K562 (cell line): ENCODE measurements around the gene MYL12A. TPM values are rescaled to one million over a fixed set of nuclear protein-coding genes. Genes with fewer than 3 reads are reported as not detected.

Experiments used
- CCNT2 ChIP-seq: IDR thresholded peaks from 2 replicates; pipeline ENCODE4 v1.6.1; 2011; ENCODE audit warnings: borderline replicate concordance, low read depth, mild to moderate bottlenecking, moderate library complexity, mixed read lengths, low read length; ENCODE audit not compliant: insufficient read length; ENCODE audit errors: extremely low read depth
- CREB1 ChIP-seq, 2 experiments: sonication (generic) in 1 of 2; formaldehyde crosslinking in 1 of 2; IDR thresholded peaks; 2 replicates each; pipeline versions ENCODE4 v1.6.1 to v1.8.0; 2012 to 2022; ENCODE audit warnings: inconsistent platforms in 1 of 2, mild to moderate bottlenecking in 1 of 2, missing genetic modification reagents in 1 of 2, moderate library complexity in 1 of 2
- ETV5 ChIP-seq: sonication (generic); formaldehyde crosslinking; IDR thresholded peaks from 2 replicates; pipeline ENCODE4 v1.4.0; 2020; ENCODE audit warnings: low read depth, mild to moderate bottlenecking, missing genetic modification reagents
- GABPA ChIP-seq: fragments of 200-800 bp; sonication (Bioruptor generic); conservative IDR thresholded peaks from 2 replicates; pipeline ENCODE4 v1.6.1; 2016; ENCODE audit warnings: low read depth, missing genetic modification characterization, missing compliant biosample characterization
- GABPB1 ChIP-seq: sonication (generic); formaldehyde crosslinking; IDR thresholded peaks from 2 replicates; pipeline ENCODE4 v1.8.0; 2022; ENCODE audit warnings: mild to moderate bottlenecking, missing genetic modification reagents
- GATA2 ChIP-seq: sonication (generic); formaldehyde crosslinking; IDR thresholded peaks from 2 replicates; pipeline ENCODE4 v1.4.0; 2020; ENCODE audit warnings: mild to moderate bottlenecking, missing genetic modification reagents
- HDAC2 ChIP-seq: fragments of 450-650 bp; IDR thresholded peaks from 2 replicates; pipeline ENCODE4 v1.6.1; 2016; ENCODE audit warnings: mild to moderate bottlenecking
- HLTF ChIP-seq: fragments of 450-650 bp; IDR thresholded peaks from 2 replicates; pipeline ENCODE4 v1.6.1; 2016
- KDM5B ChIP-seq: fragments of 200-600 bp; sonication (generic); IDR thresholded peaks from 2 replicates; pipeline ENCODE4 v1.6.1; 2012; ENCODE audit warnings: low read depth, mild to moderate bottlenecking, moderate library complexity, low read length, control low read depth, inconsistent platforms; ENCODE audit not compliant: insufficient replicate concordance
- NFXL1 ChIP-seq: fragments of 450-650 bp; formaldehyde crosslinking; IDR thresholded peaks from 2 replicates; pipeline ENCODE4 v1.4.0; 2021; ENCODE audit warnings: mild to moderate bottlenecking
- PHTF2 ChIP-seq: fragments of 250-450 bp; sonication (Bioruptor Pico); IDR thresholded peaks from 2 replicates; pipeline ENCODE4 v1.5.0; 2021; ENCODE audit warnings: mild to moderate bottlenecking
- RBM39 ChIP-seq: fragments of 200-400 bp; formaldehyde crosslinking; optimal IDR thresholded peaks from 2 replicates; pipeline ENCODE3; 2018; ENCODE audit warnings: low read depth, low read length
- SIN3B ChIP-seq: fragments of 450-650 bp; IDR thresholded peaks from 2 replicates; pipeline ENCODE4 v1.6.1; 2017; ENCODE audit warnings: low read depth, mild to moderate bottlenecking, moderate library complexity
- SMAD1 ChIP-seq: fragments of 150-350 bp; IDR thresholded peaks from 2 replicates; pipeline ENCODE4 v1.6.1; 2014; ENCODE audit warnings: low read length, low read depth; ENCODE audit not compliant: partially characterized antibody
- SPI1 ChIP-seq: IDR thresholded peaks from 2 replicates; pipeline ENCODE4 v1.6.1; 2011; ENCODE audit warnings: low read depth, low read length, control low read depth, borderline replicate concordance
- XRCC4 ChIP-seq: IDR thresholded peaks from one replicate; pipeline ENCODE4 v1.6.1; 2011; ENCODE audit not compliant: insufficient read depth, insufficient read length; ENCODE audit errors: extremely low read depth
- ZBED1 ChIP-seq: IDR thresholded peaks from 2 replicates; pipeline ENCODE4 v1.6.1; 2014
- ZNF23 ChIP-seq: fragments of 250-450 bp; sonication (Bioruptor Pico); IDR thresholded peaks from 2 replicates; pipeline ENCODE4 v1.4.0; 2020; ENCODE audit warnings: mild to moderate bottlenecking
- ZNF316 ChIP-seq: fragments of 450-650 bp; IDR thresholded peaks from 2 replicates; pipeline ENCODE4 v1.6.1; 2016
- ZNF324 ChIP-seq: fragments of 250-450 bp; sonication (Bioruptor Pico); IDR thresholded peaks from 2 replicates; pipeline ENCODE4 v1.4.0; 2020; ENCODE audit warnings: mild to moderate bottlenecking
- ZNF384 ChIP-seq: IDR thresholded peaks from 2 replicates; pipeline ENCODE4 v1.6.1; 2012; ENCODE audit warnings: low read depth, low read length, improper control_type of control experiment
- polyA plus RNA-seq, 8 experiments: library from polyadenylated mRNA; depleted of rRNA in 4 of 8; stranded (reverse) in 5 of 8; unstranded in 3 of 8; fragments of >200 nt; fragmentation: Nextera tagmentation in 2 of 8; fragmentation: Illumina TruSeq in 1 of 8; extraction: Ambion mirVana in 2 of 8; extraction: Trizol in 1 of 8; gene quantifications; 2 replicates each; pipeline versions ENCODE4 v1.2.1 to v1.2.3, GENCODE V29; 2011 to 2014; ENCODE audit warnings: inconsistent platforms in 1 of 8, missing spikeins in 1 of 8
- total RNA-seq, 7 experiments: library from RNA; depleted of rRNA in 6 of 7; stranded (reverse); fragments of >200 nt in 6 of 7; fragmentation: Illumina TruSeq in 2 of 7; extraction: Trizol in 2 of 7; gene quantifications; 2 replicates each; pipeline versions ENCODE4 v1.2.1 to v1.2.3, GENCODE V29; 2011 to 2021; ENCODE audit warnings: low replicate concordance in 1 of 7
- TF ChIP-seq, protein P1 (sequence below): fragments of 450-650 bp; formaldehyde crosslinking; IDR thresholded peaks from 2 replicates; pipeline ENCODE4 v1.4.0; 2022; ENCODE audit warnings: missing genetic modification characterization
- TF ChIP-seq, protein P2 (sequence below): fragments of 450-650 bp; IDR thresholded peaks from one replicate; pipeline ENCODE4 v1.6.1; 2018; ENCODE audit warnings: mild to moderate bottlenecking, moderate library complexity; ENCODE audit not compliant: partially characterized antibody
- TF ChIP-seq, protein P3 (sequence below): fragments of 250-450 bp; sonication (Bioruptor Pico); IDR thresholded peaks from 2 replicates; pipeline ENCODE4 v1.9.0; 2021; ENCODE audit warnings: mild to moderate bottlenecking
- TF ChIP-seq, protein P4 (sequence below): fragments of 450-650 bp; formaldehyde crosslinking; conservative IDR thresholded peaks from 2 replicates; pipeline ENCODE4 v1.4.0; 2022; ENCODE audit warnings: mild to moderate bottlenecking, missing genetic modification characterization

The MYL12A gene
- total and polyA plus RNA-seq, 9 of the 15 experiments (the other 6 are each of a cell fraction or from before 2014, with no cell fraction given): 308 to 1,031 (median 559) TPM

DNA sequence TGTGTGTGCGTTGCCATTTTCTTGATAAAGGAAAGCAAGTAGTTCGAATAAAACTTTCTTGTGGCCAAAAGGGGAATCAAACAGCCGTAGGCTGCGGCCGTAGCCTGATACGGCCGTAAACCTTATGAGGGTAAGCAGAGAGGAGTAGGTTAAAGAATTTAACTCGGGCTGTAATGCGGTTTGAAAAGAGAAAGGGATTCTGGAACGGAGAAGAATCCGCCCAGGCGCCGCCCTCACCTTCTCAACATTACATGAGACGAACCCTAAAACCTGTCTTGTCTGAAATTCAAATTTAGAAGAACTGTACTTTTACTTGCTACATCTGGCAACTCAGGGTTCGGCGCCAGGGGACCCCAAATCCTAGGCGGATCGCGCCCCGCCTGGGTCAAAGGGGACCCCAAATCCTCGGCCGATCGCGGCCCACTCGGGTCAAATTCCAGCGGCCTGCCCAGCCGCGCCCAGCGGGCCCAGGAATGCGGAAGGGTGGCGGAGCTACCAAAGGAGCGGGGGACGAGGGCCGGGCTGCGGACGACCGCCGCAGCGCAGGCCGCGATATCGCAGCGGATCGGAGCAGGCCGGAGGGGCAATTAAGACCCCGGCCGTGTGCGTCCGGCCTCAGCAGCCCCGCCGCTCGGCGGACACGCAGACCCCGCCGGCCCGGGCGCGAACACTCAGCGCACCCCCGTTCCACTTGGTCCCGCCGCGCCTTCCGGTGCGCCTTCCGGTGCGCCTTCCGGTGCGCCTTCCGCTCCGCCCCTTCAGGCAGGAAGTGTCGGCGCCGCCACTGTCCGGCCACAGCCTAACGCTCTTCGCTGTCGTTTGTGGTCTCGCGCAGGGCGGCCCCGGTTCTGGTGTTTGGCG is 14.0 kb downstream of the MYL12A start, which contains the start of gene MYL12B (continued):
- TF ChIP-seq GABPB1 (CRISPR knock-in tag) (peak; percentile 93), NFXL1 (no peak), CREB1 (IDR thresholded peaks at IDR 0.05) (peak; percentile 47; the same call in 1 of the 2 replicates), CREB1 (CRISPR knock-in tag; IDR thresholded peaks at IDR 0.05) (peak; percentile 63; the same call in 1 of the 2 replicates), RBM39 (no peak), ZNF316 (no peak), XRCC4 (no peak), GATA2 (CRISPR knock-in tag) (no peak), ZNF23 (CRISPR knock-in tag) (0 out of 2 replicates have a peak, but pooled peaks have one; percentile 20), SPI1 (peak; percentile 71), HLTF (0 out of 2 replicates have a peak, but pooled peaks have one; percentile 14), PHTF2 (CRISPR knock-in tag) (no peak), ZBED1 (peak; percentile 65; the same call in 1 of the 2 replicates), HDAC2 (peak; percentile 69; the same call in 1 of the 2 replicates), ZNF324 (CRISPR knock-in tag) (no peak), CCNT2 (peak; percentile 89), SIN3B (peak; percentile 85), ZNF384 (no peak), KDM5B (peak; percentile 77), ETV5 (CRISPR knock-in tag) (peak; percentile 100), SMAD1 (peak; percentile 38), GABPA (tag) (peak; percentile 99)
- TF ChIP-seq, protein P1, sequence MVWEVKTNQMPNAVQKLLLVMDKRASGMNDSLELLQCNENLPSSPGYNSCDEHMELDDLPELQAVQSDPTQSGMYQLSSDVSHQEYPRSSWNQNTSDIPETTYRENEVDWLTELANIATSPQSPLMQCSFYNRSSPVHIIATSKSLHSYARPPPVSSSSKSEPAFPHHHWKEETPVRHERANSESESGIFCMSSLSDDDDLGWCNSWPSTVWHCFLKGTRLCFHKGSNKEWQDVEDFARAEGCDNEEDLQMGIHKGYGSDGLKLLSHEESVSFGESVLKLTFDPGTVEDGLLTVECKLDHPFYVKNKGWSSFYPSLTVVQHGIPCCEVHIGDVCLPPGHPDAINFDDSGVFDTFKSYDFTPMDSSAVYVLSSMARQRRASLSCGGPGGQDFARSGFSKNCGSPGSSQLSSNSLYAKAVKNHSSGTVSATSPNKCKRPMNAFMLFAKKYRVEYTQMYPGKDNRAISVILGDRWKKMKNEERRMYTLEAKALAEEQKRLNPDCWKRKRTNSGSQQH: peak; percentile 51; the same call in 1 of the 2 replicates
- TF ChIP-seq, protein P2, sequence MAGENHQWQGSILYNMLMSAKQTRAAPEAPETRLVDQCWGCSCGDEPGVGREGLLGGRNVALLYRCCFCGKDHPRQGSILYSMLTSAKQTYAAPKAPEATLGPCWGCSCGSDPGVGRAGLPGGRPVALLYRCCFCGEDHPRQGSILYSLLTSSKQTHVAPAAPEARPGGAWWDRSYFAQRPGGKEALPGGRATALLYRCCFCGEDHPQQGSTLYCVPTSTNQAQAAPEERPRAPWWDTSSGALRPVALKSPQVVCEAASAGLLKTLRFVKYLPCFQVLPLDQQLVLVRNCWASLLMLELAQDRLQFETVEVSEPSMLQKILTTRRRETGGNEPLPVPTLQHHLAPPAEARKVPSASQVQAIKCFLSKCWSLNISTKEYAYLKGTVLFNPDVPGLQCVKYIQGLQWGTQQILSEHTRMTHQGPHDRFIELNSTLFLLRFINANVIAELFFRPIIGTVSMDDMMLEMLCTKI: no peak
- TF ChIP-seq, protein P3, sequence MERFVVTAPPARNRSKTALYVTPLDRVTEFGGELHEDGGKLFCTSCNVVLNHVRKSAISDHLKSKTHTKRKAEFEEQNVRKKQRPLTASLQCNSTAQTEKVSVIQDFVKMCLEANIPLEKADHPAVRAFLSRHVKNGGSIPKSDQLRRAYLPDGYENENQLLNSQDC: 0 out of 2 replicates have a peak, but pooled peaks have one; percentile 31
- TF ChIP-seq, protein P4, sequence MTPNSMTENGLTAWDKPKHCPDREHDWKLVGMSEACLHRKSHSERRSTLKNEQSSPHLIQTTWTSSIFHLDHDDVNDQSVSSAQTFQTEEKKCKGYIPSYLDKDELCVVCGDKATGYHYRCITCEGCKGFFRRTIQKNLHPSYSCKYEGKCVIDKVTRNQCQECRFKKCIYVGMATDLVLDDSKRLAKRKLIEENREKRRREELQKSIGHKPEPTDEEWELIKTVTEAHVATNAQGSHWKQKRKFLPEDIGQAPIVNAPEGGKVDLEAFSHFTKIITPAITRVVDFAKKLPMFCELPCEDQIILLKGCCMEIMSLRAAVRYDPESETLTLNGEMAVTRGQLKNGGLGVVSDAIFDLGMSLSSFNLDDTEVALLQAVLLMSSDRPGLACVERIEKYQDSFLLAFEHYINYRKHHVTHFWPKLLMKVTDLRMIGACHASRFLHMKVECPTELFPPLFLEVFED (CRISPR knock-in tag): no peak
